HG02678 (cell line): ENCODE data around the gene LHX4.
A peak's percentile ranks its signal among the peaks of the same experiment; 100 is the strongest.

Source experiments
- ATAC-seq: cut with Tn5 transposase; IDR thresholded peaks from one replicate; pipeline ENCODE4 v1.9.1; 2021; ENCODE audit warnings: mild to moderate bottlenecking, moderate library complexity; ENCODE audit not compliant: unreplicated experiment

The LHX4 gene

GRCh38 chr1:180241716-180242544 is 11.9 kb downstream of the LHX4 start:
- ATAC-seq = no peak

DNA sequence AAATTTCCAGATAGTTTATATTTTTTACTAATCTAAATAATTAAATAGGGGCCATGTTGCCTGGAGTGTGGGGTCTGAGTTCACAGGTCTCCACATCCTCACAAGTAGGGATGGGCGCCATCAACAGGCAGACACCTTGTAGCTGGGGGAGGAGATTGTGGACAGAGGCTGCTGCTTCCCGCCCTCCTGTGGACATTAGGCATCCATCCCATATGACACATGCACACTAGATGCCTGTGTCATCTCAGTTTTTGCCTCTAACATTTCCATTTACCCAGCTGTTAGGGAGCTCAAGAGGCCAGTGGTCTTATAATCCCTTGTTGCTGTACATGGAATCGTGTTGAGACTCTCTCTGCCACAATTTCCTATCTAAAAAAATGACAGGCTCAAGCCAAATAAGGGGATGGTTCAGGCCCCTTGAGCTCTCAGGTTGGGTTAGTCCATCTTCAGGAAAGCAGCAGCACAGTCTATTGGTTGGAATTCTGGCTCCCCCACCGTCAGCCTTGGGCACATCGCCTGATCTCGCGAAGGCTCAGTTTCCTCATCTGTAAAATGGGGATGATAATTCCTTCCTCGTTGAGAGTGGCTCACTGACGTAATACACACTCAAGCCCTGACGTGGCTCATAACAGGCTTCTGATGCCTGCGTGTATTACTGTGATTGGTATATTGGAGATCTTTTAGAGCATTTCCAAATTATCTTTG is 13.6 kb downstream of the LHX4 start:
- no peak for ATAC-seq

- no peak for ATAC-seq
These were observed 14.8 kb downstream of the LHX4 start for GRCh38 chr1:180244840-180245239.

GRCh38 chr1:180246579-180246978 is 16.5 kb downstream of the LHX4 start:
- ATAC-seq = no peak

- ATAC-seq = no peak
These were observed 17.0 kb downstream of the LHX4 start for GRCh38 chr1:180247061-180247460.

GRCh38 chr1:180247580-180247979 is 17.5 kb downstream of the LHX4 start:
- ATAC-seq = no peak

- ATAC-seq = no peak
These were observed 18.1 kb downstream of the LHX4 start for GRCh38 chr1:180248176-180248575.

- no peak for ATAC-seq
These were observed 18.9 kb downstream of the LHX4 start for GRCh38 chr1:180248731-180249681.

DNA sequence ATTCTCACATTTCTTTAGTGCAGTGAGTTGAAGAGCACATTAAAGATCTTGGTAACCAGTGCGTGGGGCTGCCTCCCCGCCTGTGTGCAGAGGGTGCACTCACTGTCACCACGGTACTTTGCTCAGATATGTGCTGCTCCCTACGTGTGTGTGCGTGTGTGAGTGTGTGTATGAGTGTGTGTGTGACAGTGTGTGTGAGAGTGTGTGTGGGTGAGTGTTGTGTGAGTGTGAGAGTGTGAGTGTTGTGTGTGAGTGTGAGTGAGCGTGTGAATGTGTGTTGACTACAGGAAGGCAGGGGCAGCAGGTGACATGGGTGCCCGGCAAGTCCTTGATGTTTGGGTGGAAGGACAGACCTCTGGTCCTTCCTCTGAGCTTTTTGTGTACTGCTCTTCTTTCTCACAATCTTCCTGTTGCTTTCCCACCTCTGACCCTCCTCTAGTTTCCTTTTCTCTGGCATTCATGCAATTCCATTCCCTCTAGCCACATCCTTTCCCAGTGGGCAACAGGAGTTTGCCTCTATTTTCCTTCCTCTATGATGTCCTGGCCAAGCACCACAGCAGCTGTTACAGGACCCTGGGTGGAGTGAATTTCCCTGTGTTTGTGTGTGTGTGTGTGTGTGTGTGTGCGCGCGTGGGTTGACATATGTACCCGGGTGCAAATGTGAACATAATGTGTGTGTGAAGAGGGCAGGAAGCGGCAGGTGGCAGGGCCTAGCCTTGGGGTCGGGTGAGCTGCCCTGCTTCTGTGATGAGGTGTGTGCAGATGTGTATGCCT is 19.8 kb downstream of the LHX4 start:
- ATAC-seq = no peak

- ATAC-seq = no peak
These were observed 20.4 kb downstream of the LHX4 start for GRCh38 chr1:180250499-180250770.

- ATAC-seq = no peak
These were observed 20.9 kb downstream of the LHX4 start for GRCh38 chr1:180250883-180251509.

DNA sequence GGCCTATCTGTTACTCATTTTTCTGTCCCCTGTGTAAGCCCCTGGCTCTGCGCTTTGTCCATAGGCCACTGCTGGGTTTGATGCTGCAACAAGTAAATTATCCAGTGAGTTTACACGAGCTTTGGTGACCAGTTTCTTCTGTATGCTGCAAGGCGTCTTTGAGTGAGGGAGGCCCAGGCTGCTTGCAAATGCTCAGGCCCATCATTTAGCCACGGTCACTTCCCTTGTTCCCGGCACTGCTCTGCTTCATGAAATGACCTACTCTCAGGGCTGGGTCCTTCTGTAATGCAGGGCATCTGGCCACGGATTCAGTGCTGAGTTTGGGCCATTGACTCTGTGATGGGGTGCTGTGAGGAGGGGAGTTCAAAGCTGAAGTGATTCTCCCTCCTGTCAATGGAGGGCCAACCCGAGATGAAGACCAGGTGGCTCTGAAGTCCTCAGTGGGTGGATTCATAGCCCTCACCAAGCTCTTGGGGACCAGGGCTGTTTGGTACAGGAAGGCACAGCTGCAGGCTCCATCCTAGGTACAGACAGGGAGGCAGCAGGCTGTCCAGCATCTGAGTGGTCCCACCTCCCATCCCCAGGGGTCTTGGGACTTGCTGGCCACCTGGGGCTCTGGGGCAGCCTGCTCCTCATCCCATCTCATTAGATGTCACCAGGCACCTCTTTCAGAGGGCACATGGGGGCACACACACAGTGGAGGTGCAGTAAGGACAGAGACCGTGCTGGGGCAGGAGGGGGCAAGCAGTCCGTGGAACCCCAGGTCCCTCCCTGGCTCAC is 21.7 kb downstream of the LHX4 start:
- ATAC-seq = no peak

DNA sequence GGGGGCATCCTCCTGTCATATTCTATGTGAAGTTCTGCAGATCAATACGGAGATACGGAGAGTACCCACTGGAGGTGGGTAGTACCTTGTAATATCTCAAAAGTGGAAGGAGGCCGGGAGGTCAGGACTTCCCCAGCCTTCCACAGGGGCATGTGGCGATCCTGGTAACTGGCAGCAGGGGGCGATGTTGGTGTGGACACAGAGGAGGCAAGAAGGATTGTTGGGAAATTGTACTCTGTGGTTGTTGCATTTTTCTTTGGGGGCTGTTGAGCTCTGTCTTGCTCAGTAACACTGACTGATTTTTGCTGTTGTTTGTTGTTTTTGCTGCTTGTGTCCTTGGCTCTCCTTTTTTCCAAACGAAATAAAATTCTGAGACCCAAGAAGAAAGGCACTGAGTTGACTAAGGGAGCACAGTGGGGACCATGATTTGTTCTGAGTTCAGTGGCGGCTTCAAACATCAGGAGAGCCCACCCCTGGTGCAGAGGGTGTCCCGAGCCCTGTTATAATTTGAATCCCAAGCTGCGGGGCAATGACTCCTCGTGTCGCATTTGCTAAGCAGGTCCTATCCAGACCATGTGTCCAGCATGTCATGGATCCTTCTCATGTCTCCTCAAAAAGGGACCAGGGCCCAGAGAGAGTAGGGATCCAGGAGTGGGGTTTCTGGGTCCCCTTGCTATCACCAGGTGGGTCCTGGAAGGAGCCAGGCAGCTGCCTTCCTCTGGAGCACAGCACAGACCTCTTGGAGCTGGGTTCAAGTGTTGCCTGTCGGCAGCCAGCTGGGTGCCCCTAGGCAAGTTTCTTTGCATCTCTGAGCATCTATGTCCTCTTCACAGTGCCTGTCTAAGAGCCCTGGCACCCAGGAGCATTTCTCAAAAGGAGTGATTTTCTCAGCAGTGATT is 22.8 kb downstream of the LHX4 start:
- peak; percentile 77 for ATAC-seq

DNA sequence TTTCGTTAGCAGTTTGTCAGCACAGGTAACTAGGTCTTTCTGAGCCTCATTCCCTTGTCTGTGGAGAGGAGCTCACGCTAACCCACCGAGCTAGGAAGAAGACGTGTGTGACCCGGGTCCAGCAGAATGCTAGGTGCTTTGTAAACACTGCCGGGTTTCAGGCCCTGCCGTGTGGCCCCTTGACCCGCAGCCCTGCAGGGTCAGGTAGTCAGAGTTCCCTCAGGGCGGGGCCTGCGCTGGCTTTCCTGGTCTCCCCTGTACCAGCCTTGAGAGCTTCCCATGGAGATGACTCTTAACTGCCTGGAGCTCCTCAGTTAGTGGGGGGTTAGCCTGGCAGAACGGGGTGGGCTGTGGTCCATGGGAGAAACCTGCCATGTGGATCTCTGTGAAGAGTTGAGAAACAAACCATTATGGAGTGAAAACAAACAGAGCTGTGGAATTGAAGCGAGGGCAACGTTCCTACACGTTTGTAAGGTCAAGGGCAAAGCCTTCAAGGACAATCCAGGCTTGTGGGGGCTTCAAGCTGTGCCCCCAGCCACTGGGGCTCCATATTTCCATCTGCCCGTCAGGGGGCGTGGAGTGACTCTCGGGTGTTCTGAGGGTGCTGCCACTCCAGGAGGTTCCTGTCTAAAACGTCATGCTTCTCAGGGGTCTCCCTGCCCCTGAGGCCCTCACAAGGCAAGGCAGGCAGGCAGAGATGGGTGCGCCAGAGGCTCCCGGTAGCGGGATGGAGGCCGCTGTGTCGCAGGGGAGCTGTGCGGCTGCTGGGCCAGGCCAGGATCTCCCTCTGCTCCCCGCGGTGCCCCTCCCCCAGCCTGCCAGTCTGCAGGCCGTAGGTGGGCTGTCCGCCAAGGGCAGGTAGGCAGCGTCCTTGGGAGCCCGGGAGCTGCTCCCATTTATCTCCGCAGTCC is 23.8 kb downstream of the LHX4 start:
- no peak for ATAC-seq

DNA sequence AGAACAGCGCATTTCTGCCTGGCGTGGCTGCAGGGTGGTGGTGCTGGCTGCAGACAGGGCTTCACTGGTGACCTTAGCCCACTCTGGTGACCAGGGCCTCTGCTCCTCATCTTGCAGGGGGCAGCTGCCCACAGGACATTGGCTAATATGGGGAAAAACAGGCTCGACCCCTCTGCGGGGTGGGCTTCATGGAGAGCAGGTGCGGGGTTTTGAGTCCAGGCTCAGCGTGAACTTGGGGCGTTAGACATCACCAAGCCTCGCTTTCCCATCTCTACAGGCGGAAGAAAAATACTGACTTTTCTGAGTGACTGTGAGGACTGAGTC is 24.4 kb downstream of the LHX4 start:
- ATAC-seq = no peak

DNA sequence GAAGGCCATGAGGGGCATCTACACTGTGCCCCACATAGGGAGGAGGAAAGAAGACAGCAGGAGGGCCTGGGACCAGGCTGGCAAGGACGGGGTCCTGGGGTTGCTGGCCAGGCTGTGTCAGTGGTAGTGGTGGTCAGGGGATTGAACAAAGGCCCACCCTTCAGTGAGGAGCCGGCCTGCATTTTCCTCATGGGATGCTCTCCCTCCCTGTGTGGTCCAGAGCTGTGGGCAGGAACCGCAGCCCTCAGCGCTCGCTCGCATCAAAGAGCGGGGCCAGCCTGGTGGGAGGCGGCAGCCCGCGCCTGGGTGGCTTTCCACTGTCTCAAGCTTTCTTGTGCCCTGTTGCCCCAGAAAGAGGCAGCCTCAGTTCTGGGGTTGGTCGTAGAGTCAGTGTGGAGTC is 24.8 kb downstream of the LHX4 start:
- no peak for ATAC-seq

- ATAC-seq = no peak
These were observed 25.7 kb downstream of the LHX4 start for GRCh38 chr1:180255536-180256340.
